Fibroblast of pulmonary artery (primary cell): ENCODE measurements around the gene MACIR.

ENCODE experiments used
- DNase-seq: peaks from one replicate; pipeline ENCODE4 v3.0.0-alpha.2; 2010; ENCODE audit warnings: low read depth
- H3K4me3 ChIP-seq: replicated peaks from 2 replicates; pipeline ENCODE4 v1.5.1; 2011; ENCODE audit warnings: low read depth, mild to moderate bottlenecking, control low read depth, low read length, moderate library complexity
- CTCF ChIP-seq: IDR thresholded peaks from 2 replicates; pipeline ENCODE4 v1.5.1; 2011; ENCODE audit warnings: mild to moderate bottlenecking, control low read depth, low read length, inconsistent platforms; ENCODE audit errors: missing control alignments

The MACIR gene

GRCh38 chr5:103259705-103260355 lies 1.3 kb downstream of the MACIR start:
- peak overlapping the region; percentile 77 for H3K4me3 ChIP-seq
- TF ChIP-seq CTCF = no peak
- DNase-seq = peak; percentile 44

- peak overlapping the region; percentile 77 for H3K4me3 ChIP-seq
- no peak for TF ChIP-seq CTCF
- no peak for DNase-seq
Measured at GRCh38 chr5:103260951-103261350, 2.4 kb downstream of the MACIR start.

- no peak for TF ChIP-seq CTCF
- peak; percentile 48 for DNase-seq
- H3K4me3 ChIP-seq = peak overlapping the region; percentile 77
Measured at GRCh38 chr5:103262422-103262871, 3.9 kb downstream of the MACIR start.

GRCh38 chr5:103263054-103263453 lies 4.5 kb downstream of the MACIR start:
- TF ChIP-seq CTCF = no peak
- H3K4me3 ChIP-seq = peak overlapping the region; percentile 21
- peak; percentile 32 for DNase-seq

- TF ChIP-seq CTCF = no peak
Measured at GRCh38 chr5:103264508-103264907, 5.9 kb downstream of the MACIR start.

GRCh38 chr5:103270581-103270980 lies 12.0 kb downstream of the MACIR start:
- no peak for TF ChIP-seq CTCF
- DNase-seq = no peak
- no peak overlapping the region for H3K4me3 ChIP-seq

More at GRCh38 chr5:103264508-103264907, 5.9 kb downstream of the MACIR start:
- H3K4me3 ChIP-seq = no peak overlapping the region
- no peak for DNase-seq
